Endothelial cell of umbilical vein (primary cell): ENCODE data around the gene TRNP1.

Experiments
- GATA2 ChIP-seq: IDR thresholded peaks from 2 replicates; pipeline ENCODE4 v1.7.0; 2011; ENCODE audit warnings: low read depth, mild to moderate bottlenecking, moderate library complexity, mixed read lengths, low read length; ENCODE audit not compliant: insufficient read length, insufficient read depth
- MAX ChIP-seq: IDR thresholded peaks from 2 replicates; pipeline ENCODE4 v1.6.1; 2011; ENCODE audit not compliant: insufficient read depth, insufficient read length

DNA sequence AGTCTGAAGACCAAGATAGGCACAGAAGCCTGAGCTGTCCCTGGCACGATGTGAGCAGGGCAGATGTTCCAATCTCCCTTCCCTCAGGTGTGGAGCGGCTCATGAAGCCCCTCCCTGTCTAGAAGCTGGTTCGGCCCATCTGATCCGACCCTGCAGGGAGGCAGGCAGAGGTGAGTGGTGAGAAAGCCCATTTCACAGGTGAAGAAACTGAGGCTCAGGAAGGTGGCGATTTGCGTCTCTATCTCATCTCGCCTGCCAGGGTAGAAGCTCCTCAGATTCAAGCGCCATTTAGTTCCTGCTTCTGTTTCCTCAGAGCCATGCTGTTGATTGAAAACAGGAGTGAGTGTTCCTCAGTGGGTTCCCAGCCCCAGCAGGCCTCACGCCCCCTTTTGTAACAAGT, 36.0 kb downstream of the TRNP1 start:
- no peak for TF ChIP-seq GATA2
- TF ChIP-seq MAX = no peak
